ENCODE results near the gene C6. TPM values are rescaled to one million over a fixed set of nuclear protein-coding genes. Genes with fewer than 3 reads are reported as not detected.

The C6 gene
- total and polyA plus RNA-seq, 9 of the 15 experiments (the other 6 are each of a cell fraction or from before 2014, with no cell fraction given) = 0.09 TPM; not detected in 8

DNA sequence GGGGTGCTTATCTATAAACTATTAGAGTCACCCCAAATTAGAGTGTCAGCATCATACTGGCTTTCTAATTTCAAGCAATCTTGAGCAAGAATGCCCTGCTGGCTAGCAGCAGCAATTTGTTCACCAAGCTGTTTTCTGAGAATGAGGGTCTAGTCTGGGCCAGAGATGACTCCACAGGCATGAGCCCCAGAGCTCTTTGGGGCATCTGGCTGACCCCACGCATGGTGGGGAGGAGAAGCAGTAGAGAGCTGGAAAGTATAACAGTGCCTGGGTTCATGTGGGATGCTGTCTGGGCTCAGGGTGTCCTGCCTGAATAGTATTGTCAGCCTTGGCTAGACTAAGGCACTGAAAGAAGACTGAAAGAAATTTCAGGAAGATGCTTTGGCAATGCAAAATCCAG lies 64.9 kb downstream of the C6 start:
- H3K9ac ChIP-seq (ENCODE audit: insufficient read depth in 1 of 2, low read depth in 2 of 2, low read length in 2 of 2) = no peak overlapping the region
- 5% methylated on average over 1 of the region's 1 CpG for WGBS (ENCODE audit: insufficient coverage, low coverage, missing lambda C conversion rate)
- H2AFZ ChIP-seq (ENCODE audit: low read depth, low read length) = no peak overlapping the region
- no peaks in the 10 kb centered on the region for H3K9me3 ChIP-seq (replicated peaks; ENCODE audit: control insufficient read depth, insufficient read depth, low read depth, low read length)
- no peaks in the 10 kb centered on the region for H4K20me1 ChIP-seq (replicated peaks; ENCODE audit: control insufficient read depth, insufficient read depth, low read length)
- no peaks in the 10 kb centered on the region for H3K4me1 ChIP-seq (replicated peaks in 1 of 2; ENCODE audit: control insufficient read depth in 2 of 2, insufficient read depth in 2 of 2, low read length in 2 of 2)
- no peaks in the 10 kb centered on the region for H3K27me3 ChIP-seq (ENCODE audit: control insufficient read depth in 2 of 2, insufficient read depth in 2 of 2, low read length in 2 of 2)
- no peak overlapping the region for H3K27ac ChIP-seq (ENCODE audit: extremely low read depth, low read depth, low read length)
- H3K79me2 ChIP-seq (ENCODE audit: control insufficient read depth, insufficient read depth, low read length) = no peaks in the 10 kb centered on the region
- no peaks in the 10 kb centered on the region for H3K36me3 ChIP-seq (ENCODE audit: control insufficient read depth, insufficient read depth, low read length)
- FAIRE-seq = no peak
- no peak overlapping the region for H3K4me2 ChIP-seq (ENCODE audit: insufficient read depth, low read length)
- DNase-seq (ENCODE audit: extremely low read depth in 1 of 4, low spot score in 3 of 4) = no peak
- TF ChIP-seq TRIM24 (IDR thresholded peaks at IDR 0.05) = no peak
- no peak for TF ChIP-seq MCM7 (IDR thresholded peaks at IDR 0.05)
- no peak for TF ChIP-seq ZNF347 (CRISPR knock-in tag; IDR thresholded peaks at IDR 0.05; ENCODE audit: low read depth)
- no peak for TF ChIP-seq TGIF2 (CRISPR knock-in tag; IDR thresholded peaks at IDR 0.05)
- TF ChIP-seq, protein P1, sequence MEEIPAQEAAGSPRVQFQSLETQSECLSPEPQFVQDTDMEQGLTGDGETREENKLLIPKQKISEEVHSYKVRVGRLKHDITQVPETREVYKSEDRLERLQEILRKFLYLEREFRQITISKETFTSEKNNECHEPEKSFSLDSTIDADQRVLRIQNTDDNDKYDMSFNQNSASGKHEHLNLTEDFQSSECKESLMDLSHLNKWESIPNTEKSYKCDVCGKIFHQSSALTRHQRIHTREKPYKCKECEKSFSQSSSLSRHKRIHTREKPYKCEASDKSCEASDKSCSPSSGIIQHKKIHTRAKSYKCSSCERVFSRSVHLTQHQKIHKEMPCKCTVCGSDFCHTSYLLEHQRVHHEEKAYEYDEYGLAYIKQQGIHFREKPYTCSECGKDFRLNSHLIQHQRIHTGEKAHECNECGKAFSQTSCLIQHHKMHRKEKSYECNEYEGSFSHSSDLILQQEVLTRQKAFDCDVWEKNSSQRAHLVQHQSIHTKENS (CRISPR knock-in tag; IDR thresholded peaks at IDR 0.05) = no peak
- no peak for TF ChIP-seq CCAR2 (IDR thresholded peaks at IDR 0.05; ENCODE audit: low read depth, low read length)
- TF ChIP-seq NBN (IDR thresholded peaks at IDR 0.05; ENCODE audit: low read depth) = no peak
- TF ChIP-seq TBL1XR1 (IDR thresholded peaks at IDR 0.05; ENCODE audit: low read length in 2 of 2) = no peak
- no peak for TF ChIP-seq EP300 (IDR thresholded peaks at IDR 0.05; ENCODE audit: low read length)
- TF ChIP-seq POLR2H (tag; IDR thresholded peaks at IDR 0.05; ENCODE audit: low read depth) = no peak
- TF ChIP-seq NR2F6 (CRISPR knock-in tag; IDR thresholded peaks at IDR 0.05) = no peak
- TF ChIP-seq, protein P2, sequence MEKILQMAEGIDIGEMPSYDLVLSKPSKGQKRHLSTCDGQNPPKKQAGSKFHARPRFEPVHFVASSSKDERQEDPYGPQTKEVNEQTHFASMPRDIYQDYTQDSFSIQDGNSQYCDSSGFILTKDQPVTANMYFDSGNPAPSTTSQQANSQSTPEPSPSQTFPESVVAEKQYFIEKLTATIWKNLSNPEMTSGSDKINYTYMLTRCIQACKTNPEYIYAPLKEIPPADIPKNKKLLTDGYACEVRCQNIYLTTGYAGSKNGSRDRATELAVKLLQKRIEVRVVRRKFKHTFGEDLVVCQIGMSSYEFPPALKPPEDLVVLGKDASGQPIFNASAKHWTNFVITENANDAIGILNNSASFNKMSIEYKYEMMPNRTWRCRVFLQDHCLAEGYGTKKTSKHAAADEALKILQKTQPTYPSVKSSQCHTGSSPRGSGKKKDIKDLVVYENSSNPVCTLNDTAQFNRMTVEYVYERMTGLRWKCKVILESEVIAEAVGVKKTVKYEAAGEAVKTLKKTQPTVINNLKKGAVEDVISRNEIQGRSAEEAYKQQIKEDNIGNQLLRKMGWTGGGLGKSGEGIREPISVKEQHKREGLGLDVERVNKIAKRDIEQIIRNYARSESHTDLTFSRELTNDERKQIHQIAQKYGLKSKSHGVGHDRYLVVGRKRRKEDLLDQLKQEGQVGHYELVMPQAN (IDR thresholded peaks at IDR 0.05; ENCODE audit: borderline replicate concordance) = no peak
- intact Hi-C loops (cut with micrococcal nuclease) (no loop called here), in situ Hi-C loops (cut with MboI) (no loop called here)
- ChIA-PET CTCF (ENCODE audit: low intra/inter-chr PET ratio) (no interaction called here), POLR2A (no interaction called here)
- no TSS peak for BruUV-seq (replicated peaks)
- no peaks in the 10 kb centered on the region for H3K9me1 ChIP-seq (ENCODE audit: control insufficient read depth, insufficient read depth, low read length)
- no peak overlapping the region for H3K4me3 ChIP-seq
- ATAC-seq = no peak
